HG03457 (cell line): ENCODE measurements around the gene KLHL24.
"Not testable (repeated sequence)": the region's sequence is repeated elsewhere in the genome, so short reads cannot be mapped to it uniquely, and the experiment has no call there.

Experiments
- ATAC-seq: cut with Tn5 transposase; IDR thresholded peaks from one replicate; pipeline ENCODE4 v1.9.1; 2021; ENCODE audit warnings: moderate number of reproducible peaks; ENCODE audit not compliant: unreplicated experiment

KLHL24 gene

GRCh38 chr3:183695569-183696364 lies 60.3 kb downstream of the KLHL24 start:
- ATAC-seq: no peak

GRCh38 chr3:183697123-183697609 lies 61.7 kb downstream of the KLHL24 start:
- ATAC-seq: no peak

- ATAC-seq: peak; percentile 82
Observed at GRCh38 chr3:183697610-183698317, 62.3 kb downstream of the KLHL24 start, which contains the start of gene YEATS2. YEATS2 (plus strand) TSS chr3:183697797; CDS start chr3:183715163, 17,366 bp downstream.

- ATAC-seq: peak; percentile 17
Observed at GRCh38 chr3:183698318-183698751, 62.9 kb downstream of the KLHL24 start.

GRCh38 chr3:183698756-183699155 lies 63.3 kb downstream of the KLHL24 start:
- ATAC-seq: no peak

GRCh38 chr3:183699238-183699947 lies 64.0 kb downstream of the KLHL24 start:
- ATAC-seq: no peak

- ATAC-seq: no peak
Observed at GRCh38 chr3:183701744-183702143, 66.3 kb downstream of the KLHL24 start.

- not testable (repeated sequence) for ATAC-seq
Observed at GRCh38 chr3:183703892-183704291, 68.5 kb downstream of the KLHL24 start.

GRCh38 chr3:183710231-183710630 lies 74.8 kb downstream of the KLHL24 start:
- ATAC-seq: no peak

GRCh38 chr3:183711516-183711915 lies 76.1 kb downstream of the KLHL24 start:
- no peak for ATAC-seq

- ATAC-seq: no peak
Observed at GRCh38 chr3:183714622-183715021, 79.2 kb downstream of the KLHL24 start.

- ATAC-seq: no peak
Observed at GRCh38 chr3:183718012-183718411, 82.6 kb downstream of the KLHL24 start.

GRCh38 chr3:183725387-183725786 lies 90.0 kb downstream of the KLHL24 start:
- no peak for ATAC-seq

GRCh38 chr3:183728204-183728603 lies 92.8 kb downstream of the KLHL24 start:
- no peak for ATAC-seq

GRCh38 chr3:183730361-183730760 lies 94.9 kb downstream of the KLHL24 start:
- ATAC-seq: no peak

GRCh38 chr3:183731611-183732010 lies 96.2 kb downstream of the KLHL24 start:
- ATAC-seq: no peak

GRCh38 chr3:183733553-183733952 lies 98.1 kb downstream of the KLHL24 start:
- no peak for ATAC-seq
